Activated T-cell treated with anti-CD3 and anti-CD28 coated beads for 48 hours (primary cell): ENCODE results near the gene RET.

Source experiments
- DNase-seq: peaks from one replicate; pipeline ENCODE4 v3.0.0-alpha.2; 2020; ENCODE audit warnings: low read depth

RET gene

GRCh38 chr10:43172645-43173044 is 95.8 kb downstream of the RET start:
- no peak for DNase-seq

- DNase-seq: no peak
Measured at GRCh38 chr10:43173120-43173519, 96.3 kb downstream of the RET start.

GRCh38 chr10:43174969-43175368 is 98.1 kb downstream of the RET start:
- no peak for DNase-seq

GRCh38 chr10:43176271-43176670 is 99.4 kb downstream of the RET start:
- DNase-seq: no peak

GRCh38 chr10:43177595-43177994 is 100.7 kb downstream of the RET start:
- DNase-seq: no peak
